Stimulated activated memory B cell treated with anti-CD40 and anti-IgM and Interleukin-4, amounts not matched to agents 10 μg/mL and 1 μg/mL and 100 μg/mL, for 72 hours (primary cell): ENCODE measurements around the gene AICDA.

Experiments used
- ATAC-seq: fragments of 150-1000 bp; cut with Tn5 transposase; 2 replicates; pipeline ENCODE4 v1.10.0; 2021
- H3K27ac Mint-ChIP-seq: one replicate; pipeline ENCODE4 v1.8.0; 2022; ENCODE audit warnings: mild to moderate bottlenecking, mixed read lengths
- H3K27me3 Mint-ChIP-seq: one replicate; pipeline ENCODE4 v1.8.0; 2022; ENCODE audit warnings: mixed read lengths
- H3K36me3 Mint-ChIP-seq: one replicate; pipeline ENCODE4 v1.8.0; 2022; ENCODE audit warnings: mixed read lengths
- H3K4me1 Mint-ChIP-seq: one replicate; pipeline ENCODE4 v1.8.0; 2022; ENCODE audit warnings: mixed read lengths
- H3K4me3 Mint-ChIP-seq: one replicate; pipeline ENCODE4 v1.8.0; 2022; ENCODE audit warnings: mild to moderate bottlenecking, moderate library complexity, mixed read lengths
- H3K9me3 Mint-ChIP-seq: one replicate; pipeline ENCODE4 v1.8.0; 2022; ENCODE audit warnings: mixed read lengths

AICDA gene

GRCh38 chr12:8554451-8555195 lies 58.0 kb downstream of the AICDA start:
- no peaks in the 10 kb centered on the region for H3K9me3 Mint-ChIP-seq
- H3K36me3 Mint-ChIP-seq, result no peaks in the 10 kb centered on the region
- no peaks in the 10 kb centered on the region for H3K4me1 Mint-ChIP-seq
- no peak for ATAC-seq
- H3K27ac Mint-ChIP-seq, result no peak overlapping the region
- no peak overlapping the region for H3K4me3 Mint-ChIP-seq
- H3K27me3 Mint-ChIP-seq, result no peaks in the 10 kb centered on the region

- Mint-ChIP-seq H3K9me3 (no peaks in the 10 kb centered on the region), H3K36me3 (no peaks in the 10 kb centered on the region), H3K27ac (no peak overlapping the region), H3K4me1 (no peaks in the 10 kb centered on the region), H3K27me3 (no peaks in the 10 kb centered on the region), H3K4me3 (no peak overlapping the region)
- no peak for ATAC-seq
Observed at GRCh38 chr12:8553088-8553627, 59.5 kb downstream of the AICDA start.
